IMR-90 (cell line): ENCODE measurements around the gene WDR13. TPM values are rescaled to one million over a fixed set of nuclear protein-coding genes. Genes with fewer than 3 reads are reported as not detected.

ENCODE experiments used
- ATAC-seq: fragments of 200-7000 bp; cut with Tn5 transposase; 2 replicates; pipeline ENCODE4 v1.9.1; 2020; ENCODE audit warnings: low read depth, mild to moderate bottlenecking, moderate library complexity
- BruUV-seq: library from RNA; stranded (reverse); fragments of 400-500 nt; replicated peaks from 2 replicates; lab custom pipeline; 2021; lab: Mats Ljungman, UMichigan
- CTCF ChIA-PET: fragments of 300-600 bp; formaldehyde crosslinking; extraction: SDS; loops from one replicate; lab custom pipeline; 2021; ENCODE audit warnings: antibody characterized with exemption; lab: Yijun Ruan, JAX
- POLR2A ChIA-PET: fragments of 300-600 bp; sonication (Branson Sonifier 250); formaldehyde crosslinking; loops from one replicate; lab custom pipeline; 2022; ENCODE audit warnings: antibody characterized with exemption; ENCODE audit not compliant: unreplicated experiment; lab: Charles Lee
- DNase-seq: peaks from one replicate; pipeline ENCODE4 v3.0.0; 2013
- H2AFZ ChIP-seq: replicated peaks from 2 replicates; pipeline ENCODE3; 2013; ENCODE audit warnings: low read length, mild to moderate bottlenecking; ENCODE audit not compliant: poor library complexity
- H2AK5ac ChIP-seq: 2 replicates; pipeline ENCODE4 v1.6.1; 2013; ENCODE audit warnings: low read depth, low read length, inconsistent platforms
- H2AK9ac ChIP-seq: replicated peaks from 2 replicates; pipeline ENCODE3; 2013; ENCODE audit warnings: mild to moderate bottlenecking, low read depth, low read length, moderate library complexity; ENCODE audit not compliant: poor library complexity
- H2BK120ac ChIP-seq: 2 replicates; pipeline ENCODE4 v1.6.1; 2013; ENCODE audit warnings: low read depth, low read length, inconsistent platforms
- H2BK15ac ChIP-seq: 3 replicates; pipeline ENCODE4 v1.6.1; 2013; ENCODE audit warnings: low read depth, low read length, inconsistent platforms
- H2BK20ac ChIP-seq: 2 replicates; pipeline ENCODE4 v1.6.1; 2013; ENCODE audit warnings: low read depth, mild to moderate bottlenecking, inconsistent platforms, low read length, moderate library complexity
- H2BK5ac ChIP-seq: 2 replicates; pipeline ENCODE4 v1.6.1; 2013; ENCODE audit warnings: mild to moderate bottlenecking, low read depth, low read length, inconsistent platforms; ENCODE audit not compliant: poor library complexity, severe bottlenecking
- H3K14ac ChIP-seq: replicated peaks from 2 replicates; pipeline ENCODE4 v1.6.1; 2013; ENCODE audit warnings: low read depth, low read length, inconsistent platforms
- H3K18ac ChIP-seq: 2 replicates; pipeline ENCODE4 v1.6.1; 2013; ENCODE audit warnings: low read depth, low read length, control low read depth
- H3K23ac ChIP-seq: 2 replicates; pipeline ENCODE4 v1.6.1; 2013; ENCODE audit warnings: low read depth, low read length, inconsistent platforms
- H3K27ac ChIP-seq: 2 replicates; pipeline ENCODE4 v1.5.1; 2013; ENCODE audit warnings: mild to moderate bottlenecking, control low read depth, low read length; ENCODE audit not compliant: insufficient read depth
- H3K27me3 ChIP-seq: 2 replicates; pipeline ENCODE4 v1.6.1; 2013; ENCODE audit warnings: low read length; ENCODE audit not compliant: control insufficient read depth, insufficient read depth
- H3K36me3 ChIP-seq: 2 replicates; pipeline ENCODE4 v1.6.1; 2013; ENCODE audit warnings: low read length, mixed read lengths; ENCODE audit not compliant: control insufficient read depth, insufficient read depth
- H3K4ac ChIP-seq: 2 replicates; pipeline ENCODE4 v1.6.1; 2013; ENCODE audit warnings: low read depth, low read length, inconsistent platforms
- H3K4me1 ChIP-seq: 2 replicates; pipeline ENCODE4 v1.6.1; 2013; ENCODE audit warnings: low read length, mixed read lengths; ENCODE audit not compliant: control insufficient read depth, insufficient read depth
- H3K4me2 ChIP-seq: 2 replicates; pipeline ENCODE4 v1.6.1; 2013; ENCODE audit warnings: low read depth, mild to moderate bottlenecking, control low read depth, low read length, moderate library complexity
- H3K4me3 ChIP-seq: 2 replicates; pipeline ENCODE4 v1.5.1; 2013; ENCODE audit warnings: low read depth, mild to moderate bottlenecking, control low read depth, low read length, moderate library complexity; ENCODE audit not compliant: insufficient read depth
- H3K56ac ChIP-seq: 2 replicates; pipeline ENCODE4 v1.6.1; 2013; ENCODE audit warnings: low read length, inconsistent platforms; ENCODE audit not compliant: insufficient read depth; ENCODE audit errors: extremely low read depth
- H3K79me1 ChIP-seq, 2 experiments: 2 replicates each; pipeline ENCODE4 v1.6.1; 2013; ENCODE audit warnings: low read length in 2 of 2, inconsistent platforms in 1 of 2, low read depth in 1 of 2
- H3K9ac ChIP-seq: 2 replicates; pipeline ENCODE4 v1.6.1; 2013; ENCODE audit warnings: low read depth, low read length, control low read depth
- H3K9me1 ChIP-seq: 2 replicates; pipeline ENCODE4 v1.6.1; 2013; ENCODE audit warnings: low read length, inconsistent platforms; ENCODE audit not compliant: insufficient read depth
- H3K9me3 ChIP-seq: 2 replicates; pipeline ENCODE4 v1.6.1; 2013; ENCODE audit warnings: low read length; ENCODE audit not compliant: control insufficient read depth, insufficient read depth
- H4K20me1 ChIP-seq: 2 replicates; pipeline ENCODE4 v1.6.1; 2013; ENCODE audit warnings: low read length, inconsistent platforms; ENCODE audit not compliant: insufficient read depth
- H4K5ac ChIP-seq: 2 replicates; pipeline ENCODE4 v1.6.1; 2013; ENCODE audit warnings: mild to moderate bottlenecking, low read depth, low read length, control low read depth
- H4K8ac ChIP-seq, 2 experiments: 2 replicates each; pipeline ENCODE4 v1.6.1; 2013; ENCODE audit warnings: low read depth in 2 of 2, low read length in 2 of 2, control low read depth in 1 of 2, inconsistent platforms in 1 of 2
- H4K91ac ChIP-seq: 2 replicates; pipeline ENCODE4 v1.6.1; 2013; ENCODE audit warnings: low read depth, low read length, inconsistent platforms; ENCODE audit not compliant: insufficient read depth
- FOS ChIP-seq: fragments of 150-350 bp; IDR thresholded peaks from 2 replicates; pipeline ENCODE4 v1.6.1; 2016; ENCODE audit warnings: low read depth, low read length
- RAD21 ChIP-seq: IDR thresholded peaks from 2 replicates; pipeline ENCODE4 v1.6.1; 2012; ENCODE audit warnings: low read length, improper control_type of control experiment
- SMC3 ChIP-seq: fragments of 150-350 bp; IDR thresholded peaks from 2 replicates; pipeline ENCODE4 v1.6.1; 2016; ENCODE audit warnings: low read depth, mild to moderate bottlenecking, antibody characterized with exemption, low read length, moderate library complexity
- WGBS, 2 experiments: methylation state at CpG; one replicate each; pipeline versions ENCODE4 v1.1.5 to v1.1.7; 2013; ENCODE audit warnings: missing lambda C conversion rate in 2 of 2; ENCODE audit not compliant: insufficient read length in 1 of 2; ENCODE audit errors: extremely low coverage in 2 of 2; 5-methylcytosine and 5-hydroxymethylcytosine counted together
- dilution Hi-C: fragments of 300-500 bp; cut with HindIII; formaldehyde crosslinking; loops from one replicate; pipeline ENCODE4 v1.14.3; 2018; ENCODE audit warnings: low sequenced_read_pairs; ENCODE audit not compliant: unreplicated experiment
- in situ Hi-C: fragments of 300-500 bp; cut with MboI; formaldehyde crosslinking; loops from 3 replicates; pipeline ENCODE4 v1.14.3; 2019; ENCODE audit warnings: low sequenced_read_pairs, inconsistent platforms, mixed read lengths
- intact Hi-C: fragments of 100-400 bp; cut with micrococcal nuclease; formaldehyde crosslinking; loops from 2 replicates; pipeline ENCODE4 v1.10.0; 2022
- polyA plus RNA-seq, 3 experiments: library from polyadenylated mRNA; depleted of rRNA; stranded (reverse); fragments of >200 nt; gene quantifications; 2 replicates each; pipeline ENCODE4 v1.2.3, GENCODE V29; 2012; ENCODE audit warnings: low replicate concordance in 1 of 3
- total RNA-seq: library from RNA; depleted of rRNA; stranded (reverse); fragments of >200 nt; gene quantifications from 2 replicates; pipeline ENCODE4 v1.2.3, GENCODE V29; 2012
- TF ChIP-seq, protein P1 (sequence below): fragments of 150-350 bp; IDR thresholded peaks from 2 replicates; pipeline ENCODE4 v1.6.1; 2017; ENCODE audit warnings: mild to moderate bottlenecking, antibody characterized with exemption, low read length, low read depth
- TF ChIP-seq, protein P2 (sequence below): fragments of 150-350 bp; IDR thresholded peaks from 2 replicates; pipeline ENCODE4 v1.6.1; 2016; ENCODE audit warnings: low read depth, mild to moderate bottlenecking, low read length, moderate library complexity, borderline replicate concordance

Gene WDR13
- total and polyA plus RNA-seq, 2 of the 4 experiments (the other 2 are of a cell fraction): 62.7 to 153 TPM

DNA sequence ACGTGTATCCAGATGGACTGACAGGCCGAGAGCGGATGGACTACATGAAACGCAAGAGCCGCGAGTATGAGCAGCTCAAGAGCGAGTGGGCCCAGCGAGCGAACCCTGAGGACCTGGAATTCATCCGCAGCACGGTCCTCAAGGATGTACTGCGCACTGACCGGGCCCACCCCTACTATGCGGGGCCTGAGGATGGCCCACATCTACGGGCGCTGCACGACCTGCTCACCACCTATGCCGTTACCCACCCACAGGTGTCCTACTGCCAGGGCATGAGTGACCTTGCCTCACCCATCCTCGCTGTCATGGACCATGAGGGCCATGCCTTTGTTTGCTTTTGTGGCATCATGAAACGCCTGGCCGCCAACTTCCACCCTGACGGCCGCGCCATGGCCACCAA, 37.7 kb upstream of the WDR13 start:
- peaks cover 30% of the 10 kb centered on the region for H3K36me3 ChIP-seq
- H3K56ac ChIP-seq: no peak overlapping the region
- H3K4me3 ChIP-seq: no peak overlapping the region
- 91% methylated on average over 14 of the region's 24 CpGs; no CpG with 5 or more reads in 1 of the 2 experiments for WGBS, 2 experiments
- TF ChIP-seq FOS: no peak
- TF ChIP-seq, protein P1, sequence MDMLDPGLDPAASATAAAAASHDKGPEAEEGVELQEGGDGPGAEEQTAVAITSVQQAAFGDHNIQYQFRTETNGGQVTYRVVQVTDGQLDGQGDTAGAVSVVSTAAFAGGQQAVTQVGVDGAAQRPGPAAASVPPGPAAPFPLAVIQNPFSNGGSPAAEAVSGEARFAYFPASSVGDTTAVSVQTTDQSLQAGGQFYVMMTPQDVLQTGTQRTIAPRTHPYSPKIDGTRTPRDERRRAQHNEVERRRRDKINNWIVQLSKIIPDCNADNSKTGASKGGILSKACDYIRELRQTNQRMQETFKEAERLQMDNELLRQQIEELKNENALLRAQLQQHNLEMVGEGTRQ: no peak
- no peak for TF ChIP-seq SMC3
- TF ChIP-seq, protein P2, sequence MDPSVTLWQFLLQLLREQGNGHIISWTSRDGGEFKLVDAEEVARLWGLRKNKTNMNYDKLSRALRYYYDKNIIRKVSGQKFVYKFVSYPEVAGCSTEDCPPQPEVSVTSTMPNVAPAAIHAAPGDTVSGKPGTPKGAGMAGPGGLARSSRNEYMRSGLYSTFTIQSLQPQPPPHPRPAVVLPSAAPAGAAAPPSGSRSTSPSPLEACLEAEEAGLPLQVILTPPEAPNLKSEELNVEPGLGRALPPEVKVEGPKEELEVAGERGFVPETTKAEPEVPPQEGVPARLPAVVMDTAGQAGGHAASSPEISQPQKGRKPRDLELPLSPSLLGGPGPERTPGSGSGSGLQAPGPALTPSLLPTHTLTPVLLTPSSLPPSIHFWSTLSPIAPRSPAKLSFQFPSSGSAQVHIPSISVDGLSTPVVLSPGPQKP: no peak
- no peak for TF ChIP-seq RAD21
- ATAC-seq (no peak), DNase-seq (no peak)
- no peak overlapping the region for H2AK9ac ChIP-seq
- no peak overlapping the region for H2BK15ac ChIP-seq
- no peak overlapping the region for H4K91ac ChIP-seq
- no peak overlapping the region for H3K23ac ChIP-seq
- dilution Hi-C loops: no loop called here
- POLR2A ChIA-PET: no interaction called here
- in situ Hi-C loops: no loop called here
- no peak overlapping the region for H3K4me2 ChIP-seq
- H3K9ac ChIP-seq: no peak overlapping the region
- no peaks in the 10 kb centered on the region for H4K20me1 ChIP-seq
- no peak overlapping the region for H2BK120ac ChIP-seq
- H2BK20ac ChIP-seq: no peak overlapping the region
- no peak overlapping the region for H3K27ac ChIP-seq
- no peak overlapping the region for H3K18ac ChIP-seq
- no peak overlapping the region for H2AFZ ChIP-seq
- H2BK5ac ChIP-seq: no peak overlapping the region
- no peaks in the 10 kb centered on the region for H3K9me3 ChIP-seq
- H3K4ac ChIP-seq: no peak overlapping the region
- H3K14ac ChIP-seq: no peak overlapping the region
- CTCF ChIA-PET: no interaction called here
- no peak overlapping the region for H2AK5ac ChIP-seq
- H3K79me1 ChIP-seq: peaks cover 0 to 5% of the 10 kb centered on the region in 2 experiments; a peak in 2 of 4 replicates
- intact Hi-C loops: no loop called here
- H3K27me3 ChIP-seq: no peaks in the 10 kb centered on the region
- no peaks in the 10 kb centered on the region; the same call in 1 of the 2 replicates for H3K4me1 ChIP-seq
- H4K8ac ChIP-seq: no peak overlapping the region
- BruUV-seq: no TSS peak
- no peak overlapping the region for H4K5ac ChIP-seq
- peaks cover 6% of the 10 kb centered on the region; the same call in 1 of the 2 replicates for H3K9me1 ChIP-seq
